A673 (cell line): ENCODE data around the gene SDHC.

Source experiments
- EZH2 ChIP-seq: fragments of 200-600 bp; sonication (generic); IDR thresholded peaks from 2 replicates; pipeline ENCODE4 v1.6.1; 2017; ENCODE audit warnings: borderline replicate concordance, low read depth, mild to moderate bottlenecking, mixed read lengths, antibody characterized with exemption, low read length; ENCODE audit not compliant: poor library complexity, severe bottlenecking
- TF ChIP-seq, protein P1 (sequence below): fragments of 300-800, 200-600 bp; sonication (generic); conservative IDR thresholded peaks from 2 replicates; pipeline ENCODE4 v1.5.1; 2017; ENCODE audit warnings: low read depth, mild to moderate bottlenecking, antibody characterized with exemption, low read length, moderate library complexity, mixed read lengths

DNA sequence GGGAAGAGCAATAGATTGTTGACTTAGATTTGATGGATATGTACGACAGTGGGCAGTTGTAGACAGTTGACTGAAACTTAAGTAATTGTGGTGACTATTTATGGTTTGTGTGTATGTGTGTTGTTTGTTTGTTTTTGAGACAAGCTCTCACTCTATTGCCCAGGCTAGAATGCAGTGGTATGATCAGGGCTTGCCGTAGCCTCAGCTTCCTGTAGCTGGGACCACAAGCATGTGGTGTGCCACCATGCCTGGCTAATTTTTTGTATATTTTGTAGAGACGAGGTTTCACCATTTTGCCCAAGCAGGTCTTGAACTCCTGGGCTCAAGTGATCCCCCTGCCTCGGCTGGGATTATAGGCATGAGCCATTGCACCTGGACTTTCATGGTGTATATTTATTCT lies 9.8 kb downstream of the SDHC start:
- TF ChIP-seq, protein P1, sequence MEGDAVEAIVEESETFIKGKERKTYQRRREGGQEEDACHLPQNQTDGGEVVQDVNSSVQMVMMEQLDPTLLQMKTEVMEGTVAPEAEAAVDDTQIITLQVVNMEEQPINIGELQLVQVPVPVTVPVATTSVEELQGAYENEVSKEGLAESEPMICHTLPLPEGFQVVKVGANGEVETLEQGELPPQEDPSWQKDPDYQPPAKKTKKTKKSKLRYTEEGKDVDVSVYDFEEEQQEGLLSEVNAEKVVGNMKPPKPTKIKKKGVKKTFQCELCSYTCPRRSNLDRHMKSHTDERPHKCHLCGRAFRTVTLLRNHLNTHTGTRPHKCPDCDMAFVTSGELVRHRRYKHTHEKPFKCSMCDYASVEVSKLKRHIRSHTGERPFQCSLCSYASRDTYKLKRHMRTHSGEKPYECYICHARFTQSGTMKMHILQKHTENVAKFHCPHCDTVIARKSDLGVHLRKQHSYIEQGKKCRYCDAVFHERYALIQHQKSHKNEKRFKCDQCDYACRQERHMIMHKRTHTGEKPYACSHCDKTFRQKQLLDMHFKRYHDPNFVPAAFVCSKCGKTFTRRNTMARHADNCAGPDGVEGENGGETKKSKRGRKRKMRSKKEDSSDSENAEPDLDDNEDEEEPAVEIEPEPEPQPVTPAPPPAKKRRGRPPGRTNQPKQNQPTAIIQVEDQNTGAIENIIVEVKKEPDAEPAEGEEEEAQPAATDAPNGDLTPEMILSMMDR, result no peak
- TF ChIP-seq EZH2, result no peak
